Vagina (tissue), 2 donors: ENCODE data around the gene GAN. TPM values are rescaled to one million over a fixed set of nuclear protein-coding genes. Genes with fewer than 3 reads are reported as not detected.

Source experiments
- DNase-seq, 2 donors: peaks; one replicate each; pipeline ENCODE4 v3.0.0-alpha.2; 2017; ENCODE audit errors: extremely low spot score in 2 of 2
- H3K27ac ChIP-seq: fragments of 200-600 bp; sonication (generic); one replicate; pipeline ENCODE4 v1.5.1; 2019
- H3K27me3 ChIP-seq: fragments of 200-600 bp; sonication (generic); one replicate; pipeline ENCODE4 v1.5.1; 2019
- H3K36me3 ChIP-seq, 2 donors: fragments of 200-600 bp; sonication (generic); one replicate each; pipeline ENCODE4 v1.5.1; 2017 to 2019
- H3K4me1 ChIP-seq: fragments of 200-600 bp; sonication (generic); one replicate; pipeline ENCODE4 v1.5.1; 2019
- H3K4me3 ChIP-seq, 2 donors: fragments of 200-600 bp; sonication (generic); 1 replicate in 1 of 2; 2 replicates in 1 of 2; pipeline ENCODE4 v1.5.1; 2016 to 2019
- H3K9me3 ChIP-seq: fragments of 200-600 bp; sonication (generic); one replicate; pipeline ENCODE4 v1.5.1; 2019
- POLR2A ChIP-seq, 2 donors: fragments of 450-650 bp; IDR thresholded peaks; one replicate each; pipeline ENCODE4 v1.6.1; 2017; ENCODE audit warnings: antibody characterized with exemption in 2 of 2, mild to moderate bottlenecking in 2 of 2, moderate library complexity in 2 of 2
- POLR2AphosphoS5 ChIP-seq, 2 donors: sonication (generic); formaldehyde crosslinking; IDR thresholded peaks; one replicate each; pipeline ENCODE4 v1.9.0; 2017; ENCODE audit warnings: antibody characterized with exemption in 2 of 2, mild to moderate bottlenecking in 2 of 2, low read depth in 1 of 2; ENCODE audit not compliant: insufficient read depth in 1 of 2
- intact Hi-C: fragments of 100-400 bp; cut with DNase I; formaldehyde crosslinking; loops from one replicate; pipeline ENCODE4 v1.15.1; 2023
- total RNA-seq: library from RNA; depleted of rRNA; stranded (reverse); fragments of >200 nt; gene quantifications from one replicate; pipeline ENCODE4 v1.2.3, GENCODE V29; 2016
- TF ChIP-seq, protein P1 (sequence below), 3 experiments: fragments of 450-650 bp in 2 of 3; fragments of 200-600 bp in 1 of 3; sonication (generic) in 1 of 3; IDR thresholded peaks; one replicate each; pipeline ENCODE4 v1.5.1; 2017 to 2019; ENCODE audit warnings: antibody characterized with exemption in 3 of 3, mild to moderate bottlenecking in 2 of 3, moderate library complexity in 2 of 3

The GAN gene
- total RNA-seq, 1 donor from 2014 or later, result 20.9 TPM

GRCh38 chr16:81268509-81268908 is 46.3 kb upstream of the GAN start:
- no peak for DNase-seq
- no peaks in the 10 kb centered on the region for H3K9me3 ChIP-seq
- intact Hi-C loops, result no loop called here
- peaks cover 18% of the 10 kb centered on the region for H3K4me1 ChIP-seq
- no peak overlapping the region for H3K4me3 ChIP-seq
- H3K27me3 ChIP-seq, result no peaks in the 10 kb centered on the region
- H3K36me3 ChIP-seq, result no peaks in the 10 kb centered on the region
- no peak overlapping the region for H3K27ac ChIP-seq
- no peak for TF ChIP-seq POLR2A (IDR thresholded peaks at IDR 0.05)
- TF ChIP-seq, protein P1, sequence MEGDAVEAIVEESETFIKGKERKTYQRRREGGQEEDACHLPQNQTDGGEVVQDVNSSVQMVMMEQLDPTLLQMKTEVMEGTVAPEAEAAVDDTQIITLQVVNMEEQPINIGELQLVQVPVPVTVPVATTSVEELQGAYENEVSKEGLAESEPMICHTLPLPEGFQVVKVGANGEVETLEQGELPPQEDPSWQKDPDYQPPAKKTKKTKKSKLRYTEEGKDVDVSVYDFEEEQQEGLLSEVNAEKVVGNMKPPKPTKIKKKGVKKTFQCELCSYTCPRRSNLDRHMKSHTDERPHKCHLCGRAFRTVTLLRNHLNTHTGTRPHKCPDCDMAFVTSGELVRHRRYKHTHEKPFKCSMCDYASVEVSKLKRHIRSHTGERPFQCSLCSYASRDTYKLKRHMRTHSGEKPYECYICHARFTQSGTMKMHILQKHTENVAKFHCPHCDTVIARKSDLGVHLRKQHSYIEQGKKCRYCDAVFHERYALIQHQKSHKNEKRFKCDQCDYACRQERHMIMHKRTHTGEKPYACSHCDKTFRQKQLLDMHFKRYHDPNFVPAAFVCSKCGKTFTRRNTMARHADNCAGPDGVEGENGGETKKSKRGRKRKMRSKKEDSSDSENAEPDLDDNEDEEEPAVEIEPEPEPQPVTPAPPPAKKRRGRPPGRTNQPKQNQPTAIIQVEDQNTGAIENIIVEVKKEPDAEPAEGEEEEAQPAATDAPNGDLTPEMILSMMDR (IDR thresholded peaks at IDR 0.05), result no peak
- TF ChIP-seq POLR2AphosphoS5 (IDR thresholded peaks at IDR 0.05; ENCODE audit: insufficient read depth in 1 of 2, low read depth in 1 of 2), result no peak

GRCh38 chr16:81273223-81273950 is 41.4 kb upstream of the GAN start:
- Histone ChIP-seq H3K36me3 (no peaks in the 10 kb centered on the region), H3K9me3 (no peaks in the 10 kb centered on the region), H3K27me3 (no peaks in the 10 kb centered on the region), H3K4me1 (no peaks in the 10 kb centered on the region), H3K27ac (peak overlapping the region; percentile 30), H3K4me3 (no peak overlapping the region)
- no peak for TF ChIP-seq POLR2AphosphoS5 (IDR thresholded peaks at IDR 0.05; ENCODE audit: insufficient read depth in 1 of 2, low read depth in 1 of 2)
- no peak for TF ChIP-seq POLR2A (IDR thresholded peaks at IDR 0.05)
- TF ChIP-seq, protein P1 (IDR thresholded peaks at IDR 0.05), result no peak
- DNase-seq, result no peak
- intact Hi-C loops, result no loop called here

GRCh38 chr16:81275064-81275532 is 39.7 kb upstream of the GAN start:
- DNase-seq, result no peak

GRCh38 chr16:81275795-81276194 is 39.0 kb upstream of the GAN start:
- no peaks in the 10 kb centered on the region for H3K36me3 ChIP-seq
- TF ChIP-seq, protein P1 (IDR thresholded peaks at IDR 0.05), result no peak
- TF ChIP-seq POLR2A (IDR thresholded peaks at IDR 0.05), result no peak
- TF ChIP-seq POLR2AphosphoS5 (IDR thresholded peaks at IDR 0.05; ENCODE audit: insufficient read depth in 1 of 2, low read depth in 1 of 2), result no peak
- no peaks in the 10 kb centered on the region for H3K27me3 ChIP-seq
- no peak overlapping the region for H3K4me3 ChIP-seq
- DNase-seq, result no peak
- intact Hi-C loops, result no loop called here
- H3K9me3 ChIP-seq, result no peaks in the 10 kb centered on the region
- H3K4me1 ChIP-seq, result no peaks in the 10 kb centered on the region
- no peak overlapping the region for H3K27ac ChIP-seq

More at GRCh38 chr16:81275064-81275532, 39.7 kb upstream of the GAN start:
- TF ChIP-seq POLR2AphosphoS5 (IDR thresholded peaks at IDR 0.05; ENCODE audit: insufficient read depth in 1 of 2, low read depth in 1 of 2), result no peak
- TF ChIP-seq POLR2A (IDR thresholded peaks at IDR 0.05), result no peak
- TF ChIP-seq, protein P1 (IDR thresholded peaks at IDR 0.05), result no peak
- Histone ChIP-seq H3K36me3 (no peaks in the 10 kb centered on the region), H3K4me1 (no peaks in the 10 kb centered on the region), H3K27me3 (no peaks in the 10 kb centered on the region), H3K4me3 (no peak overlapping the region), H3K27ac (no peak overlapping the region), H3K9me3 (no peaks in the 10 kb centered on the region)
- intact Hi-C loops, result no loop called here

DNA sequence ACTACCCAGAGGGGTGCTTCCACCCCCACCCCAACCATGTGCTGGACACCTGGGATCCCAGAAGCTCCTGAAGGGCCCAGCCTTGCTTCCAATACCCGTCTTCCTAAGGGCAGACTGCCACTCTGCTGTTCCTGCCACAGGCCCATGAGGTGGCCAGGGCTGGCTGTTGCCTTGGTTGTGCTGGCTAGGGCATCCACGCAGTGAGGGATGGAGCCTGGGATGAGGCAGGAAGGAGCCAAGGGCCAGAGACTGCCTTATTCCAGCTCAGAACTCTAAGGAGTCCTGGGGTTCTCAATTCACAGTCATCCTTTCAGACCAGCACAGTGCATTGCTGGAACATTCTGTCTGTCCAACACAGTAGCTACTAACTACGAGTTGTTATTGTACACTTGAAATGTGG is 38.4 kb upstream of the GAN start:
- no peak overlapping the region for H3K27ac ChIP-seq
- no peak overlapping the region for H3K4me3 ChIP-seq
- no peaks in the 10 kb centered on the region for H3K36me3 ChIP-seq
- no peak for DNase-seq
- H3K4me1 ChIP-seq, result no peaks in the 10 kb centered on the region
- H3K9me3 ChIP-seq, result no peaks in the 10 kb centered on the region
- TF ChIP-seq POLR2AphosphoS5 (IDR thresholded peaks at IDR 0.05; ENCODE audit: insufficient read depth in 1 of 2, low read depth in 1 of 2) (no peak), POLR2A (IDR thresholded peaks at IDR 0.05) (no peak)
- TF ChIP-seq, protein P1 (IDR thresholded peaks at IDR 0.05), result no peak
- intact Hi-C loops, result no loop called here
- H3K27me3 ChIP-seq, result no peaks in the 10 kb centered on the region
